ENCODE data around the gene SCFD2.
A peak's percentile ranks its signal among the peaks of the same experiment; 100 is the strongest.

GRCh38 chr4:52911684-52912294 is 454.1 kb downstream of the SCFD2 start:
- no peak for TF ChIP-seq POLR2A (IDR thresholded peaks at IDR 0.05)
- peak in 4 of 5 experiments; percentile 39 to 75 (median 48) for TF ChIP-seq CTCF (IDR thresholded peaks at IDR 0.05 in 4 of 5, conservative IDR thresholded peaks at IDR 0.05 in 1 of 5)
